Activated T-cell treated with anti-CD3 and anti-CD28 coated beads for 48 hours (primary cell): Measurements from ENCODE around the gene CD247.

Experiments used
- DNase-seq: peaks from one replicate; pipeline ENCODE4 v3.0.0-alpha.2; 2020; ENCODE audit warnings: low read depth

The CD247 gene

GRCh38 chr1:167460836-167461235, 57.5 kb downstream of the CD247 start:
- DNase-seq, result peak; percentile 36

GRCh38 chr1:167457936-167458584, 60.3 kb downstream of the CD247 start:
- DNase-seq, result no peak

DNA sequence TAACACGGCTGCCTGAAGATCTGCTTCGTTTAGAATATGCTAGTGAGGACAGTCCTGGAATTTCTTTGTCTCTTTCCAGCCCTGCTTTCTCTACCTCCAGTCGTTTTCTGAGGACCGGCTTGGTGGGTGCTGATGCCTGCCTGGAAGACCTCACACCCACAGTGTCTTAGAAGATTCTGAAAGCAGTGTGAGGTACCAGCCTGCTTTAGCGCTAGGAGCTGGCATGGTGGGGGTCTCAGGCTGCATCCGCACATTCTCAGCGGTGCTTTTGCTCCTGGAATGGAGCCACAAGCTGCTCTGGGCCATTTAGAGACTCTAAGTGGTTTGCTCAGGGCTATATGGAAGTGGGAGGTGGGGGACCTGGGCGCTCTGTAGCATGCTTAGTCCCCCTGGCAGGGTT, 61.4 kb downstream of the CD247 start:
- no peak for DNase-seq

- no peak for DNase-seq
These were observed 61.8 kb downstream of the CD247 start for GRCh38 chr1:167456524-167456923.

GRCh38 chr1:167455786-167456446, 62.4 kb downstream of the CD247 start:
- peak; percentile 40 for DNase-seq

DNA sequence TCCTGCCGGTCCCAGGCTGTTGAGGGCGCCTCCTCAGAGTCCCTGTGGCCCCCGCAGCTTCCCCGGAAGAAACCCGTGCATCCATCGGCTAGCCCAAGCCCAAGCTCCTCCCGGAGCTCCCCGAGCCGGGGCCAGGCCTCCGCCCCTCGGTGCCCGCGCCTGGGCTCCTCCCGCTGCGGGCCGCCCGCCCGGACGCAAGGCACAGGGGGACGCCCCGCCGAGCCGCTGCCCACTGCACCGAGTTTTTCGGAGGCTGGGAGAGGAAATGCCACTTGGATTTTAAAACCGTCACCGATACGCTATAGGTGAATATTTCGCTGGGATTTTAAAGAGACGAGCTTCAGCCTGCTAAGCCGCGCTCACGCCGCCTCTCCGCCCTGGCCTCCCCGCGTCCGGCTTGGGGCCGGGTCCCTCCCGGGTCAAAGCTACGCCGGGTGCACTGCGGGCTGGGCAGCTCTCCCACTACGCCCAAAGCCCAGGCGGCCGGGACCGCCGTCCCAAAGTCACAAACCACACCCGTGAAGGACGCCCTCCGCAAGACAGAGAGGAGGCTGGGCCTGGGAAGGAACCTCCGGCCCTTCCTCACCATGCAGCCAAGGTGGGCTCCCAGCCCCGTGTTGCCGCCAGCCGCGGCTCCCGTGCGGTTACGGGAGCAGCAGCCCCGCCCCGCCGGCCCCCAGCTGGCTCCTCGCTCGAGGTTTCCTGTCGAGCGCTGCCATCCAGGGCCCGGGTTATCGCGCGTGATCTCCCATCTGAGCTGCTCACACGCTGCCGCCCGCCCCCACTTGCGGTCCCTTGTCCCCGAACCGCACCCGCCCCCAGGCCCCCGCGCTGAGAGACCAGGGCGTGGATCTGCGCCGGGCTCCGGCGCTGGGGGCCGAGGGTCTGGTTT, 63.2 kb downstream of the CD247 start:
- peak; percentile 79 for DNase-seq

- no peak for DNase-seq
These were observed 63.9 kb downstream of the CD247 start for GRCh38 chr1:167454304-167454893.

GRCh38 chr1:167453123-167453522, 65.2 kb downstream of the CD247 start:
- no peak for DNase-seq

- DNase-seq, result no peak
These were observed 65.8 kb downstream of the CD247 start for GRCh38 chr1:167452483-167452882.

- DNase-seq, result no peak
These were observed 67.5 kb downstream of the CD247 start for GRCh38 chr1:167450843-167451242.

DNA sequence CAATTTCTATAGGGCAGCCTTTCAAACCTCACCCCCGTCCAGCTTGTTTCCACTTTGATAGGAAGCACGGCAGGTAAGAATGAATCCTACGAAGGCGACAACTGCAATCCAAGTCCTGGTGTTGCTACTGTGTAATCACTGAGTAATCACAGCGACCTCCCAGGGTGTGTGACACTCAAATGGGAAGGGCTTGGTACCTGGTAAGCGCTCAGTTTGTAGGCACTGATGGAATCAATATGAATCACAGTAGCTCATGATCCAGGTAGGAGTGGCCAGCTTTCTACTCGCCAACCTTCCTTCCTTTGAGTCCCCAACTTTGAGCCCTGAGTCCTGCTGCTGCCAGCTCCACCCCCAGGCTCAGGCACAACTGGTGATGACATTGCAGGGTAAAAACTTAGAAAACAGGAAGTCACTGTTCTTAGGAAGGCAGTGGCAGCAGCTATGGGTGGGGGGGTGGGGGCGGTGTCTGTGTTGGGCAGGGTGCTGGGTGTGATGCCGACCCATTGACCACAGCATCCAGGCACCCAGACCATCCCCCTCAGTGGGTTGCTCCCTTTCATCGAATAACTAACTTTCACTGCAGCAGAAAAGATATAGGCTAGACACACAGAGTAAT, 70.7 kb downstream of the CD247 start:
- DNase-seq, result peak; percentile 63

DNA sequence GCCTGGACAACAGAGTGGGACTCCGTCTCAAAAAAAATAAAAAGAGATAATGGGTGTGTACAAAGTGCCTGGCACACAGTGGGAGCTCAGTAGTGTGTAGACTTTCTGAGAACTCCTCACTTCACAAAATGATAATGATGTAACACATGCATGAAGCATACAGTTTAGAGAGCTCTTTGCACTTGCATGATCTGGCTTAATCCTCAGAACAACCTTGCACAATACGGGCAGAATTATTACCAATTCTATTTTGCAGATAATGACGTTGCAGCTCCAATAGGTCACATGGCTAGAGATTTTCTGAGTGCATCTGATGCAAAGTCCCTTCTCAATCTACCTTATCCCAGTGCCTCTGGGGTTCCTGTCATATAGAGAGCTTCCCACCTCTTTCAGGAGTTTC, 71.4 kb downstream of the CD247 start:
- no peak for DNase-seq

GRCh38 chr1:167443757-167444156, 74.6 kb downstream of the CD247 start:
- DNase-seq, result no peak

GRCh38 chr1:167442854-167443565, 75.3 kb downstream of the CD247 start:
- no peak for DNase-seq

GRCh38 chr1:167442142-167442848, 76.0 kb downstream of the CD247 start:
- DNase-seq, result peak; percentile 81

DNA sequence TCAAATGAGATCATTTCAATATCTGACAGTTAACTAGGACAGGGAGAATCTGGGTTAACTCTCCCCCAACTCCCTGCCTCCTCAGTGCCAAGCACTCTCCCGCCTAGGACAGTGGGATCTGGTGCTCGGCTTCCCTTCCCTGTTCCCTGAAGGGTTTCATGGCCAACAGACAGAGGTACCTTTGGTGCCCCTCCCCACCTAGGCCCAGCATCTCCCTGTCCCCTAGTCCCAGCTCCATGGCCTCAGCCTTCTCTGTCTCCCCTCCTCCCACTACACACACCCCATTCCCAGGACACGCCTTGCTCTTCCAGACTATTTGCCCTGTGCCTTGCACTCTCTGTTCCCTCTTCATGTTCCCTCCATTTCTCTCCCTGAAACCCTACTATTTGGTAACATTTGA, 77.1 kb downstream of the CD247 start:
- DNase-seq, result no peak

- DNase-seq, result no peak
These were observed 77.6 kb downstream of the CD247 start for GRCh38 chr1:167440776-167441175.

GRCh38 chr1:167440345-167440744, 78.0 kb downstream of the CD247 start:
- DNase-seq, result no peak

DNA sequence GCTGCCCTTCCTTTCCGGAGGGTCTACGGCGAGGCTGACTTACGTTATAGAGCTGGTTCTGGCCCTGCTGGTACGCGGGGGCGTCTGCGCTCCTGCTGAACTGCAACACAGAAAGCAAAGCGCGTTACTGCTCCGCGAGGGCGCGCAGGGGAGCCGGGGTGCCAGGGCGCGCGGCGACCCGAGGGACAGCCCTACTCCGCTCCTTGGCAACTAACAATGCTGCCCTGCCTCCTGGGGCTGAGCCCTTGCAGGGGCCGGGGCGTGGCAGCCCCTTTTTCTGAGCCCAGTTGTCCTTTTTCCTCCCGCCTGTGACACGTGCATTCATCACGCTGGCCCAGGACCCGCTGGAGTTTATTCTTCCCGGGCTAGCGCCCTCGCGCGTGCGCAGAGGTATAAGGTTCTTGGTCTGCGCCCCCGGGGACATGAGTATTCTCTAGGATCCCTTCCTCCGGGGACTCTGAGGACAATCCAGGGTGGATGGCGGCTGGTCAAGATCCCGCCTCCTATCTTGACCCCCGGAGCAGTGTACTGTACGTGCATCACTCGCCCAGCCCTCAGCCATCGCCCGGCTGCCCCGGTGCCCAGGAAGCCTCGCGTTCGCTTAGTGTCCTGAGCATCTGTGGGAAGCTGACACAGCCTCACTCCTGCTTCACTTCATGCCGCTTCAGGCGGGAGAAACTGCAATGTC, 78.9 kb downstream of the CD247 start:
- DNase-seq, result peak; percentile 25
